Peyer's patch (tissue), 4 donors: Measurements from ENCODE around the gene ARHGEF38. TPM values are rescaled to one million over a fixed set of nuclear protein-coding genes. Genes with fewer than 3 reads are reported as not detected.

ENCODE experiments used
- DNase-seq, 3 donors: peaks; one replicate each; pipeline ENCODE4 v3.0.0-alpha.2; 2017 to 2019
- H3K27ac ChIP-seq, 4 donors: fragments of 200-600 bp; sonication (generic); one replicate each; pipeline ENCODE4 v1.5.1; 2016 to 2019
- H3K27me3 ChIP-seq, 2 donors: fragments of 200-600 bp; sonication (generic); one replicate each; pipeline ENCODE4 v1.5.1; 2019
- H3K36me3 ChIP-seq, 3 donors: fragments of 200-600 bp; sonication (generic); one replicate each; pipeline ENCODE4 v1.5.1; 2016 to 2019
- H3K4me1 ChIP-seq, 4 donors: fragments of 200-600 bp; sonication (generic); one replicate each; pipeline ENCODE4 v1.5.1; 2016 to 2019
- H3K4me3 ChIP-seq, 4 donors: fragments of 200-600 bp; sonication (generic); 1 replicate in 3 of 4; 2 replicates in 1 of 4; pipeline ENCODE4 v1.5.1; 2016 to 2019; ENCODE audit warnings: mild to moderate bottlenecking in 1 of 4
- H3K9me3 ChIP-seq, 4 donors: fragments of 200-600 bp; sonication (generic); one replicate each; pipeline ENCODE4 v1.5.1; 2016 to 2019; ENCODE audit warnings: mild to moderate bottlenecking in 1 of 4
- CTCF ChIP-seq, 6 experiments: fragments of 450-650 bp in 4 of 6; fragments of 200-600 bp in 2 of 6; sonication (generic) in 1 of 6; IDR thresholded peaks; one replicate each; pipeline ENCODE4 v1.5.1; 2017 to 2019; ENCODE audit warnings: antibody characterized with exemption in 6 of 6, mild to moderate bottlenecking in 3 of 6, moderate library complexity in 1 of 6
- POLR2A ChIP-seq, 2 donors: fragments of 450-650 bp; IDR thresholded peaks; one replicate each; pipeline ENCODE4 v1.5.1; 2017; ENCODE audit warnings: antibody characterized with exemption in 2 of 2, mild to moderate bottlenecking in 2 of 2, moderate library complexity in 2 of 2
- total RNA-seq, 4 donors: library from RNA; depleted of rRNA; stranded (reverse); fragments of >200 nt; gene quantifications; one replicate each; pipeline ENCODE4 v1.1.0, GENCODE V29; 2016

The ARHGEF38 gene
- total RNA-seq, 4 donors from 2014 or later, result 17.3 to 31.8 (median 25.4) TPM

GRCh38 chr4:105510245-105510644 is 42.2 kb upstream of the ARHGEF38 start:
- H3K27me3 ChIP-seq, result no peaks in the 10 kb centered on the region
- no peak overlapping the region for H3K27ac ChIP-seq
- H3K4me1 ChIP-seq, result no peaks in the 10 kb centered on the region
- H3K36me3 ChIP-seq, result no peaks in the 10 kb centered on the region
- no peak for TF ChIP-seq CTCF (IDR thresholded peaks at IDR 0.05)
- TF ChIP-seq POLR2A (IDR thresholded peaks at IDR 0.05), result no peak
- no peaks in the 10 kb centered on the region for H3K9me3 ChIP-seq
- DNase-seq, result no peak
- no peak overlapping the region for H3K4me3 ChIP-seq

GRCh38 chr4:105520819-105521790 is 31.3 kb upstream of the ARHGEF38 start:
- TF ChIP-seq CTCF (IDR thresholded peaks at IDR 0.05) (peak in 4 of 6 experiments; percentile 52 to 79 (median 75)), POLR2A (IDR thresholded peaks at IDR 0.05) (no peak)
- Histone ChIP-seq H3K27ac (no peak overlapping the region), H3K4me1 (no peaks in the 10 kb centered on the region), H3K9me3 (no peaks in the 10 kb centered on the region), H3K27me3 (no peaks in the 10 kb centered on the region), H3K36me3 (no peaks in the 10 kb centered on the region), H3K4me3 (no peak overlapping the region)
- peak in 1 of 3 donors; percentile 53 for DNase-seq

DNA sequence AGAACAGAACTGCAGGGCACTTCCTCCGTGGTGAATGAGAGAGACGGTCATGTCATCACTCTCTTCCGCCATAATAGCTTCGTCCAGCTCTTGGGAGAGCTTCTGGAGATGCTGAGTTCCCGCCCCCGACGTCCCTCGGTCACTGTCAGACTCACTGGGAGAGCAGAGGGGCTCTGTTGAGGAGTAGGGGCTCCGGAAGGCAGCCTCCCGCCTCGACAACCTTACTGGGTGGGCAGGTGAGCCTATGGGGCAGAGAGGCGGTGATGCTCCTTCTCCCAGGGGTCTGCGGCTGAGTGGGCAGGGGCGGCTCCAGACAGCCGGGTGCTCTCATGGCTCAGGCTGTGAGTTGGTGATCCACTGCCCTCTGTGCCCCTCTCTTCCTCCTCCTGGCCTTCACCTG is 25.8 kb upstream of the ARHGEF38 start:
- no peak for TF ChIP-seq POLR2A (IDR thresholded peaks at IDR 0.05)
- no peak for TF ChIP-seq CTCF (IDR thresholded peaks at IDR 0.05)
- Histone ChIP-seq H3K4me3 (no peak overlapping the region), H3K4me1 (no peaks in the 10 kb centered on the region), H3K36me3 (no peaks in the 10 kb centered on the region), H3K27me3 (no peaks in the 10 kb centered on the region), H3K9me3 (no peaks in the 10 kb centered on the region), H3K27ac (no peak overlapping the region)
- no peak for DNase-seq

- no peak for DNase-seq
- TF ChIP-seq POLR2A (IDR thresholded peaks at IDR 0.05) (no peak), CTCF (IDR thresholded peaks at IDR 0.05) (no peak)
- H3K27ac ChIP-seq, result no peak overlapping the region
- H3K4me1 ChIP-seq, result no peaks in the 10 kb centered on the region
- no peaks in the 10 kb centered on the region for H3K27me3 ChIP-seq
- no peaks in the 10 kb centered on the region for H3K36me3 ChIP-seq
- no peaks in the 10 kb centered on the region for H3K9me3 ChIP-seq
- H3K4me3 ChIP-seq, result no peak overlapping the region
Observed at GRCh38 chr4:105527081-105527480, 25.3 kb upstream of the ARHGEF38 start.

DNA sequence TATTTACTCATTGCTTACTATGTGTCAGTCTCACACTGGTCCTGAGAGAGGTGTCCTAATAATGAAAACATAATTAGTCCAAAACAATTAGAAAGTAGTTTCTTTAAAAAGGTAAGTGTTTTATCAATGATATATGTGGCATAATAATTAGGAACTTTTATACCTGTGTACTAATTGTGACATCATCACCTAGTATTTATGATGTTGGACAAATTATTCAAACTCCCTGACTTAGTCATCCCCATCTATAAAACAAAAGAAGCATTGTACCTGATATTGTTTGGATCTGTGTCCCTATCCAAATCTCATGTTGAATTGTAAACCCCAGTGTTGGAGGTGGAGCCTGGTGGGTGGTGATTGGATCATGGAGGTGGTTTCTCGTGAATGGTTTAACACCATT is 15.8 kb upstream of the ARHGEF38 start:
- DNase-seq, result no peak
- Histone ChIP-seq H3K27me3 (no peaks in the 10 kb centered on the region), H3K4me3 (no peak overlapping the region), H3K9me3 (no peaks in the 10 kb centered on the region), H3K36me3 (no peaks in the 10 kb centered on the region), H3K27ac (no peak overlapping the region), H3K4me1 (no peaks in the 10 kb centered on the region)
- no peak for TF ChIP-seq CTCF (IDR thresholded peaks at IDR 0.05)
